NT2/D1 (cell line): Measurements from ENCODE around the gene SAMD14.
A peak's percentile ranks its signal among the peaks of the same experiment; 100 is the strongest.

Source experiments
- DNase-seq: peaks from one replicate; pipeline ENCODE4 v3.0.0-alpha.2; 2011; ENCODE audit warnings: low read depth, low spot score
- H3K27me3 ChIP-seq: 2 replicates; pipeline ENCODE4 v1.6.0; 2011; ENCODE audit warnings: mild to moderate bottlenecking; ENCODE audit not compliant: insufficient read length, insufficient read depth
- H3K36me3 ChIP-seq: 2 replicates; pipeline ENCODE4 v1.6.1; 2011; ENCODE audit warnings: mild to moderate bottlenecking, low read length, mixed read lengths; ENCODE audit not compliant: insufficient read depth, insufficient read length
- H3K4me1 ChIP-seq: 2 replicates; pipeline ENCODE4 v1.5.1; 2011; ENCODE audit not compliant: insufficient read depth, insufficient read length
- H3K4me3 ChIP-seq: 2 replicates; pipeline ENCODE4 v1.5.1; 2011; ENCODE audit warnings: low read depth; ENCODE audit not compliant: insufficient read length
- H3K9ac ChIP-seq: 2 replicates; pipeline ENCODE4 v1.6.0; 2011; ENCODE audit warnings: low read depth; ENCODE audit not compliant: insufficient read length
- H3K9me3 ChIP-seq: 2 replicates; pipeline ENCODE4 v1.5.1; 2011; ENCODE audit warnings: mild to moderate bottlenecking, low read length; ENCODE audit not compliant: insufficient read depth
- SUZ12 ChIP-seq: IDR thresholded peaks from 2 replicates; pipeline ENCODE4 v1.6.1; 2011; ENCODE audit not compliant: insufficient read length, insufficient read depth; ENCODE audit errors: extremely low read depth
- YY1 ChIP-seq: IDR thresholded peaks from 2 replicates; pipeline ENCODE4 v1.6.1; 2011; ENCODE audit not compliant: insufficient read length, insufficient read depth
- ZNF274 ChIP-seq: IDR thresholded peaks from 2 replicates; pipeline ENCODE4 v1.6.1; 2011; ENCODE audit warnings: mild to moderate bottlenecking, low read depth, low read length

The SAMD14 gene

GRCh38 chr17:50164697-50164988 is 34.7 kb upstream of the SAMD14 start:
- H3K9ac ChIP-seq = no peak overlapping the region
- no peak for DNase-seq
- H3K4me1 ChIP-seq = peaks cover 29% of the 10 kb centered on the region
- H3K36me3 ChIP-seq = no peaks in the 10 kb centered on the region
- TF ChIP-seq ZNF274 = no peak
- no peak for TF ChIP-seq SUZ12
- TF ChIP-seq YY1 = no peak
- no peaks in the 10 kb centered on the region for H3K9me3 ChIP-seq
- H3K27me3 ChIP-seq = peaks cover 13% of the 10 kb centered on the region
- no peak overlapping the region for H3K4me3 ChIP-seq

- H3K9ac ChIP-seq = no peak overlapping the region
- DNase-seq = no peak
- peaks cover 13% of the 10 kb centered on the region for H3K27me3 ChIP-seq
- no peaks in the 10 kb centered on the region for H3K36me3 ChIP-seq
- TF ChIP-seq SUZ12 = no peak
- TF ChIP-seq ZNF274 = no peak
- no peak for TF ChIP-seq YY1
- peaks cover 28% of the 10 kb centered on the region for H3K4me1 ChIP-seq
- no peaks in the 10 kb centered on the region for H3K9me3 ChIP-seq
- no peak overlapping the region for H3K4me3 ChIP-seq
These were observed 34.1 kb upstream of the SAMD14 start for GRCh38 chr17:50163843-50164696.

GRCh38 chr17:50162466-50163254 is 32.7 kb upstream of the SAMD14 start:
- no peak for DNase-seq
- no peaks in the 10 kb centered on the region for H3K9me3 ChIP-seq
- H3K27me3 ChIP-seq = peaks cover 13% of the 10 kb centered on the region
- TF ChIP-seq SUZ12 (no peak), YY1 (no peak)
- no peaks in the 10 kb centered on the region for H3K36me3 ChIP-seq
- H3K4me1 ChIP-seq = peaks cover 26% of the 10 kb centered on the region
- H3K4me3 ChIP-seq = no peak overlapping the region
- H3K9ac ChIP-seq = no peak overlapping the region

GRCh38 chr17:50161911-50162288 is 31.9 kb upstream of the SAMD14 start:
- peak overlapping the region; percentile 69 for H3K9ac ChIP-seq
- H3K9me3 ChIP-seq = no peaks in the 10 kb centered on the region
- peaks cover 21% of the 10 kb centered on the region for H3K4me1 ChIP-seq
- H3K36me3 ChIP-seq = no peaks in the 10 kb centered on the region
- H3K4me3 ChIP-seq = peak overlapping the region; percentile 6
- DNase-seq = no peak
- TF ChIP-seq YY1 = no peak
- TF ChIP-seq ZNF274 = no peak
- peaks cover 13% of the 10 kb centered on the region for H3K27me3 ChIP-seq

GRCh38 chr17:50161023-50161910 is 31.3 kb upstream of the SAMD14 start:
- peaks cover 17% of the 10 kb centered on the region for H3K4me1 ChIP-seq
- no peaks in the 10 kb centered on the region for H3K36me3 ChIP-seq
- H3K9ac ChIP-seq = peak overlapping the region; percentile 78
- TF ChIP-seq SUZ12 (no peak), YY1 (no peak), ZNF274 (no peak)
- peak; percentile 84 for DNase-seq
- H3K27me3 ChIP-seq = peaks cover 13% of the 10 kb centered on the region
- H3K9me3 ChIP-seq = no peaks in the 10 kb centered on the region
- H3K4me3 ChIP-seq = peak overlapping the region; percentile 45

- H3K4me1 ChIP-seq = peaks cover 19% of the 10 kb centered on the region
These were observed 27.9 kb upstream of the SAMD14 start for GRCh38 chr17:50157891-50158290.

GRCh38 chr17:50155115-50155819 is 25.3 kb upstream of the SAMD14 start:
- H3K4me1 ChIP-seq = peaks cover 15% of the 10 kb centered on the region
- peak overlapping the region; percentile 25 for H3K9ac ChIP-seq
- no peaks in the 10 kb centered on the region for H3K9me3 ChIP-seq
- TF ChIP-seq SUZ12 (no peak), YY1 (no peak), ZNF274 (no peak)
- no peaks in the 10 kb centered on the region for H3K36me3 ChIP-seq
- DNase-seq = no peak
- no peaks in the 10 kb centered on the region for H3K27me3 ChIP-seq
- H3K4me3 ChIP-seq = no peak overlapping the region

More at GRCh38 chr17:50157891-50158290, 27.9 kb upstream of the SAMD14 start:
- Histone ChIP-seq H3K27me3 (peaks cover 11% of the 10 kb centered on the region), H3K4me3 (no peak overlapping the region), H3K36me3 (no peaks in the 10 kb centered on the region), H3K9ac (no peak overlapping the region), H3K9me3 (no peaks in the 10 kb centered on the region)
- TF ChIP-seq ZNF274 = no peak
- no peak for TF ChIP-seq SUZ12
- TF ChIP-seq YY1 = no peak
- no peak for DNase-seq
